OCI-LY1 (cell line): ENCODE data around the gene HNRNPA1.

Experiments
- EZH2 ChIP-seq: fragments of 200-600 bp; sonication (generic), shearing (Covaris generic); IDR thresholded peaks from 2 replicates; pipeline ENCODE4 v1.8.0; 2017; ENCODE audit warnings: borderline replicate concordance, mixed run types, mild to moderate bottlenecking, antibody characterized with exemption, low read length, moderate library complexity, mixed read lengths
- TF ChIP-seq, protein P1 (sequence below): fragments of 200-600 bp; sonication (generic), shearing (Covaris generic); IDR thresholded peaks from 2 replicates; pipeline ENCODE4 v1.5.1; 2017; ENCODE audit warnings: mild to moderate bottlenecking, antibody characterized with exemption, low read length, moderate library complexity, mixed read lengths

DNA sequence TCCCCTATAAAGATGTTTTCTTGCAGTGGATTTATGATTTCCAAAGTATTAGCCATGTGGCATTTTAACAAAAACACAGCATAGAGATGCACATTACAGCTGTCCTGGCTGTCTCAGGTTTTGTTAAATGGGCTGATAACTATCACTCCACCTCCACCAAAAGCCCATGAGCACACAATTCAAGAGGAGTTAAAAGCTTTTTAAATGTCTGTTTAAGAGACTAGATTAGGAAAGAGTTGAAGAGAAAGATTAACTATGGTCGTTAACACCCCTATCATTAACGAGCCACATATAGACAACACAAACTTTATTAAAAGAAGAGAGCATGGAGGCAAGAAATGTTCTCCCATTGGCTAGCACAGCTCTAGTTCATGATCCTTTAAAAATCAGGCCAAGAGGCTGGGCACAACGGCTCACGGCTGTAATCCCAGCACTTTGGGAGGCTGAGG, 15.1 kb upstream of the HNRNPA1 start:
- TF ChIP-seq, protein P1, sequence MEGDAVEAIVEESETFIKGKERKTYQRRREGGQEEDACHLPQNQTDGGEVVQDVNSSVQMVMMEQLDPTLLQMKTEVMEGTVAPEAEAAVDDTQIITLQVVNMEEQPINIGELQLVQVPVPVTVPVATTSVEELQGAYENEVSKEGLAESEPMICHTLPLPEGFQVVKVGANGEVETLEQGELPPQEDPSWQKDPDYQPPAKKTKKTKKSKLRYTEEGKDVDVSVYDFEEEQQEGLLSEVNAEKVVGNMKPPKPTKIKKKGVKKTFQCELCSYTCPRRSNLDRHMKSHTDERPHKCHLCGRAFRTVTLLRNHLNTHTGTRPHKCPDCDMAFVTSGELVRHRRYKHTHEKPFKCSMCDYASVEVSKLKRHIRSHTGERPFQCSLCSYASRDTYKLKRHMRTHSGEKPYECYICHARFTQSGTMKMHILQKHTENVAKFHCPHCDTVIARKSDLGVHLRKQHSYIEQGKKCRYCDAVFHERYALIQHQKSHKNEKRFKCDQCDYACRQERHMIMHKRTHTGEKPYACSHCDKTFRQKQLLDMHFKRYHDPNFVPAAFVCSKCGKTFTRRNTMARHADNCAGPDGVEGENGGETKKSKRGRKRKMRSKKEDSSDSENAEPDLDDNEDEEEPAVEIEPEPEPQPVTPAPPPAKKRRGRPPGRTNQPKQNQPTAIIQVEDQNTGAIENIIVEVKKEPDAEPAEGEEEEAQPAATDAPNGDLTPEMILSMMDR, result no peak
- no peak for TF ChIP-seq EZH2
